Esophagus squamous epithelium (tissue), 4 donors: ENCODE data around the gene FHL1.

Source experiments
- POLR2A ChIP-seq, 4 donors: fragments of 450-650 bp; IDR thresholded peaks; one replicate each; pipeline ENCODE4 v1.6.1; 2017; ENCODE audit warnings: antibody characterized with exemption in 4 of 4, mild to moderate bottlenecking in 4 of 4, moderate library complexity in 3 of 4
- TF ChIP-seq, protein P1 (sequence below), 6 experiments: fragments of 450-650 bp in 4 of 6; fragments of 200-600 bp in 2 of 6; sonication (generic) in 2 of 6; IDR thresholded peaks; one replicate each; pipeline ENCODE4 v1.5.1; 2016 to 2019; ENCODE audit warnings: antibody characterized with exemption in 6 of 6, mild to moderate bottlenecking in 4 of 6, moderate library complexity in 4 of 6

GRCh38 chrX:136171420-136171819, 24.1 kb downstream of the FHL1 start:
- no peak for TF ChIP-seq POLR2A (IDR thresholded peaks at IDR 0.05)
- TF ChIP-seq, protein P1, sequence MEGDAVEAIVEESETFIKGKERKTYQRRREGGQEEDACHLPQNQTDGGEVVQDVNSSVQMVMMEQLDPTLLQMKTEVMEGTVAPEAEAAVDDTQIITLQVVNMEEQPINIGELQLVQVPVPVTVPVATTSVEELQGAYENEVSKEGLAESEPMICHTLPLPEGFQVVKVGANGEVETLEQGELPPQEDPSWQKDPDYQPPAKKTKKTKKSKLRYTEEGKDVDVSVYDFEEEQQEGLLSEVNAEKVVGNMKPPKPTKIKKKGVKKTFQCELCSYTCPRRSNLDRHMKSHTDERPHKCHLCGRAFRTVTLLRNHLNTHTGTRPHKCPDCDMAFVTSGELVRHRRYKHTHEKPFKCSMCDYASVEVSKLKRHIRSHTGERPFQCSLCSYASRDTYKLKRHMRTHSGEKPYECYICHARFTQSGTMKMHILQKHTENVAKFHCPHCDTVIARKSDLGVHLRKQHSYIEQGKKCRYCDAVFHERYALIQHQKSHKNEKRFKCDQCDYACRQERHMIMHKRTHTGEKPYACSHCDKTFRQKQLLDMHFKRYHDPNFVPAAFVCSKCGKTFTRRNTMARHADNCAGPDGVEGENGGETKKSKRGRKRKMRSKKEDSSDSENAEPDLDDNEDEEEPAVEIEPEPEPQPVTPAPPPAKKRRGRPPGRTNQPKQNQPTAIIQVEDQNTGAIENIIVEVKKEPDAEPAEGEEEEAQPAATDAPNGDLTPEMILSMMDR (IDR thresholded peaks at IDR 0.05) = no peak
